HG02642 (cell line): ENCODE measurements around the gene INPP5A.

Experiments
- ATAC-seq: cut with Tn5 transposase; IDR thresholded peaks from one replicate; pipeline ENCODE4 v1.9.1; 2021; ENCODE audit warnings: mild to moderate bottlenecking; ENCODE audit not compliant: unreplicated experiment, poor library complexity

Gene INPP5A

DNA sequence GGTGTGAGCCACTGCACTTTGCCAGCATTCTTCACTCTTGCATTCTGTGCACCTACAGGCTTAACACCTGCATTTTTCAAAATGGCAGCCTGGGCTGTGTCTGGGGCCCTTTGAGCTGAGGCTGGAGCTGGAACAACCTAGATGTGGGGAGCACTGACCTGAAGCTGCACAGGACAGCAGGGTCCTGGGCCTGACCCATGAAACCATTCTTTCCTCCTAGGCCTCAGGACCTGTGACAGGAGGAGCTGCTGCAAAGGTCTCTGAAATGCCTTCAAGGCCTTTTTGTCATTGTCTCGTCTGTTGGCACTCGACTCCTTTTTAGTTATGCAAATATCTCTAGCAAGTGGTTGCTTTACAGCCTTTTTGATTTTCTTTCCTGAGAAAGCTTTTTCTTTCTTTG is 82.3 kb downstream of the INPP5A start:
- no peak for ATAC-seq

DNA sequence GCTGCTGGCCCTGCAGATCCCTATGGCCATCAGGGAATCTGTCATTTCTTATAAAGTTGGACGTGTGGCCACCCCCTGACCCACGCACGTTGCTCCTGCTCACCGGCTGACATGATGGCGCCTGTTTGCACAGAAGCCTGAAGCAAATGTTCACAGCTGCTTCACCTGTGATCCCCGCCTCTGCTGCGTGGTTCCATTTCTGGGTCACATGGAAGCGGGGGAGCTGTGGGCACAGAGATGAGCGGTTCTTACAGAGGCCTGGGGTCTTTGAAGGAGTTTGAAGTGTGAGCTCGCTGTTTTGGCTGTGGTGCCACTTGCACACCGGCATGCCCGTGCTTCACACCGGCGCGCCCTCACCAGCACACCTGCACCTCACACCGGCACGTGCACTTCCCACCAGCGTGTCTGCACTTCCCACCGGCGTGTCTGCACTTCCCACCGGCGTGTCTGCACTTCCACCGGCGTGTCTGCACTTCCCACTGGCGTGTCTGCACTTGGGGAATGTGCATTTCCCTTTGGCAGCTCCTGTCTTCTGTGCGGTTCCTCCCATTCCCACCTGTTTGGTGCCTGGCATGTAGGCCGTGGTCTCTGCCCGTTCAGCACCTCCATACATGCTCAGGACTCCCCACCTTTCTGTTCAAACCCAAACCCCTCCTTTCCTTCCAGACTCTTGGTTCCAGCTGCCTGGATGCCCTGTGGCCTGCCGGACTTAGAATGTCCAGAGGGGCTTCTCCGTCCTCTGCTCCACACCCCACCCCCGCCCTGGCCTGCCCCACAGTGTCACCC is 86.7 kb downstream of the INPP5A start:
- no peak for ATAC-seq

DNA sequence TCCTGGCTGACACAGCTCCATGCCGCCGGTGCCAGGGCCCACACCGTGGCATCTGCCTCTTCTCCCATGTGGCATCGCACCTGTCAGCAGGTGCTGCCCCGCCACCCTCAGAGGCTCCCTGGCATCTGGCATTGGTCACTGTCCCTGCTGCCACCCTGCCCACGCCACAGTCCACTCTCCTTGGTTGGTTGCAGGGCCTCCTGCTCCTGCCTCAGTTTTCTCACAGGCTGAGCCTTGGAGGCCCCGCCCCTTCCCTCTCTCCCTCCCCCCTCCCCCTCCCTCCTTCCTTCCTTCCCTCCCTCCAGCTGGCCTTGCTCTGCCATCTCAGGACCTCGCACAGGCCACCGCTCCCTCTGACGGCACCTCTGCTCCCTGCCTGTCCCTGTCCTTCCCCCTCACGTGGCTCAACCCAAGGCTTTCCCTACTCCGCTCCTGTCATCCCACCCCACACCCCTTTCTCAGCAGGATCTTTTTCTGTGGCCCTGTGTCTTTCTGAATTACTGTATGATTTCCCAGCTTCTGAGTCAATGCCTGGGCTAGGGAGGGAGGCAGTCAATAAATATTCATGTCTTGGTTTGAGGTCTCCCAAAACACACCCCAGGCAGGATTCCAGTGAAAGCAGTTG is 87.4 kb downstream of the INPP5A start:
- no peak for ATAC-seq

DNA sequence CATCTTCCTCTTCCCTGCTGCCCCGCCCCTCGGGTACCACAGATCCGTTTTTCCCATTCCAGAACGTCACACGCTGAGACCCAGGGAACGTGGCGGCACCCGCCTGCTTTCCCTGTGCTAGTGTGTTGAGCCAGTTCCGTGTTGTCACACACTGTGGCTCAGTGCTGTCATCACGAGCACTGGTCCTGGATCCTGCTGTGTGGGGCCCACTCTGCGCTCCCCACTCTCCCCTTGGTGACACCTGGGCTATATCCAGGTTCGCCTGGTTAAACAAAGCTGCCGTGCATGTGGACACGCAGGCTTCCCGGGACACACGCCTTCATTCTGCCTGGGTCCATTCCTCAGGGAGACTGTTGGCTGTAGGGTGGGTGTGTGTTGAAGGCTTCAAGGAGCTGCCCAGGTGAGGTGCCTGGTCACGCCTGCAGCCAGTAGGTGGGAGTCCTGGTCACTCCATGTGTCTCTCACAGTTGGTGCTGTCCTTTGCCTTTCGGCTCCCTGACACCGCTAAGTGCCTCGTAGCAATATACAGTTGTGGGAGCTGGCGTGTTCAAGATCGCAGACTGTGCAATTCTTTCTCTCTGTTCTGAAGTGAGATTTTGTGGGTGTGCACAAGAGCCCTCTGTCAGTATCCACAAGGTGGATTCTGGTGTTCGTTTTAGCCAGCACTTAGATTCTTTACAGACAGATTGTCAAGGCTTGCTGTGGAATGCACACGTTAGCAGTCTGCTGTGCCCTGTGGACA is 88.6 kb downstream of the INPP5A start:
- no peak for ATAC-seq

DNA sequence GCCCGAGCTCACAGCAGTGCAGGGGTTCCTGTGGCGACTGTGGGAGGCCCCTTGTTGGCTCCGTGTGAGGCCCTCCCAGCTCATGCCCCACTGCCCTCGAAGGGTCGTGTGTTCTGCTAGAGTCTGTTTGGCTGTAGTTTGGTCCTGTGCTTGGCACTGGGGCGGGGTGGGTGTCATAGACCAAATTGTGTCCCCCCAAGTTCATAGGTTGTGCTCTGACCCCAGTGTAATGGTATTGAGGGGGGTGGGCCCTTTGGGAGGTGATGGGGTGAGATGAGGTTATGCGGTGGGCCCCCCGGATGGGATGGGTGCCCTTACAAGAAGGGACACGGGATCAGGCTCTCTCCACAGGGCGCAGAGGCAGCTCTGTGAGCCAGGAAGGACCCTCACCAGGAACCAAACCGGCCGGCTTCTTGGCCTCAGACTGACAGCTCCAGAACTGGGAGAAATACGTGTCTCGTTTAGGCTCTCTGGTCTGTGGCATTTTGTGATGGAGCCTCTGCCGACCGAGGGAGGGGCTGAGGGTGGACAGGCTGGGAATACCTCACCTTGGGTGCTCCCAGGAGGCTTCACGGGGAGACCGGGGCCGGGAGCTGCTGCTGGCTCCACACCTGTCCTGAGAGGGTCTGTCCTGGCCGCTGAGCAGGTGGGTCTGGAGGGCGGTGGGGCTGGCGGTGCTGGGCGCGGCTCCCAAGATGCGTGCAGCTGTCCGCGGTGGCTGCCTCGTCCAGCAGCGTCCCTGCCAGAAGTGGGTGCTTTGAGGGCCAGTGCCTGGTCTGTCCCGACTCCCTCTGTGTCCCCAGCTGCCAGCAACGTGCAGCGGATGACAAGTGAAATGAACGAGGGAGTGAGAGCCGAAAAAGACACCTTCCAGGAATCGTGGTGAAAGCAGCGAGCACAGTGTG is 89.4 kb downstream of the INPP5A start:
- no peak for ATAC-seq

DNA sequence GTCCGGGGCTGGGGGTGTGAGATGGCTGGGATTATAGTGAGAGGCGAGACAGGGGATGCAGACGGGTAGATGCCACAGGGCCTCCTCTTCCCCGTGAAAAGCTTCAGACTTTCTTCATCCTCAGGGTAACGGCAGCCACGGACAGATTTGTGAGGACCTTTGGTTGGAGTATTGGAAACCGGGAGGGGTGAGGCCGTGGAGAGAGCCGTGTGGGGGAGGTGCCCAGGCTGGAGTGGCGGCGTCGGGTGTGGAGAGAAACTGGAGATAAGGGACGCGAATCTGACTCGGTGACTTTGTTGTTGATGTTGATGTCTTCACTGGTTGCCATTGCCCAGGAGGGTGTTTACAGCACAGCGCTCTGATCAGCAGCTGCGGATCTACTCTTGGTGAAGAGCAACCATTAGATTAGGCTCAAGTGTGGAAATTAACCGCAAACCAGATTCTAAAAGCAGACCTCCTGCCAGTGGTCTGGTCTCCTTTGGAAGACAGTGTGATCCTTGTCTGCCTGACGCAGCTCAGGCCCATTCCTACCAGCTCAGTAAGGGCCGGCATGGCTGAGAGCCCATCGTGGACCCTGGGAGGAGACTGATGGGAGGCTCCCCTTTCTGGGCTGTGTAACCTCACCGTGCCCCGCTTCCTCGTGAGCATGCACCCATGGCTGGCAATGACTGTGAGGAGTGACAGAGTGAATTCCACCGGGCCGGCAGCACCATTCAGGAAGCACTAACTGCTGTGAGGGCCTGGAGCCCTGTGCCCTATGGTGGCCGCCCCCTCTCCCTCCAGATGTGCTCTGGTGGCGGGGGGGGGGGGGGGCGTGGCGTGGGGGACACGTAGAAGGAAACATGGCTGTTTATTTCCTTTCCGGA is 90.3 kb downstream of the INPP5A start:
- no peak for ATAC-seq

DNA sequence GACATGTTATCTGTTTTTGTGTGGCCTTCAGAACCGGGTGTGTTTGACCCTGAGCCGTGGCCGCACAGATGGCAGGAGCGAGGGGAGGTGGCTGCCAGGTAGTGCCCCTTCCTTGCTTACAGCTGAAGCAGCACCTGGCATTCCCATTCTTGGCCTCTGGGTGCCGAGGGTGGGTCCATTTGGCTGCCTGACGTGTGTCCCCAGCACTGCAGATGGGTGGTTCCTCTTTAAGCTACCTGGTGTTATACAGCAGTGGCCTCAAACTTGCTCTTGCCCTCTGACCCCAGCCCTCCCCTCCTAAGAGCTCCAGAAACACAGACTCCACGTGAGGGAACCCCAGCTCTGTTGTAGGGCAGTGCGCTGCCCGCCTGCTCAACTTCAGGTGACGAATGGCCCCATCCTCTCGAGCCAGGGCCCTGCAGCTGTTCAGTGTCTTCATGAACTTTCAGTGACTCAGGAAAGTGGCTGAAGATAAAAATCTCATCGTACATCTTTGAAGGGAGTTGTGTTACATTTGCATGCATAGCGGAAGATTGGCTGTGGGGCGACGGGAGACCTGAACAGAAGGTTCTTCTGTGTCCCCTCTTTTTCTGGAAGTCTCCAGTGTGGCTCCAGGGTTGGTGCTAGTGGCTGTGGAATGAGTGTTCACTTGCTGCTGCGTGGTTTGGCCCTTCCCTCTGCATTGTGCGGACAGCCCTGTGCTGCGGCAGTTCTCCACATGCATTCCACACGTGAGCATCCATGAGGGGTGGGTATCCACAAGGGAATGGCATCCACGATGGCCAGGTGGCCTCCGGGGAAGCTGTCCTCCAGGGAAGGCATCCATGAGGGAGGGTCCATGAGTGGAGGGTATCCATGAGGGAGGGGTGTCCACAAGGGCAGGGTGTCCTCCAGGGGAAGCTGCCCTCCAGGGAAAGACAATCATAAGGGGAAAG is 91.6 kb downstream of the INPP5A start:
- no peak for ATAC-seq

DNA sequence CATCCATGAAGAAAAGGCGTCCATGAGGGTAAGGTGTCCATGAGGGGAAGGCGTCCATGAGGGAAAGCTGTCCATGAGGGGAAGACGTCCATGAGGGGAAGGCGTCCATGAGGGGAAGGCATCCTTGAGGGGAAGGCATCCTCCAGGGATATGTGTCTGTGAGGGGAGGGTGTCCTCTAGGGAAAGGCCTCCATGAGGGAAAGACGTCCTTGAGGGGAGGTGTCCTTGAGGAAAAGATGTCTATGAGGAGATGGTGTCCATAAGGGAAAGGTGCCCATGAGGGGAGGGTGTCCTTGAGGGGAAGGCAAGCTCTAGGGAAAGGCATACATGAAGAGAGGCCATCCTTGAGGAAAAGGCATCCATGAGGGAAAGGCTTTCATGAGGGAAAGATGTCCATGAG is 92.6 kb downstream of the INPP5A start:
- ATAC-seq, result no peak

DNA sequence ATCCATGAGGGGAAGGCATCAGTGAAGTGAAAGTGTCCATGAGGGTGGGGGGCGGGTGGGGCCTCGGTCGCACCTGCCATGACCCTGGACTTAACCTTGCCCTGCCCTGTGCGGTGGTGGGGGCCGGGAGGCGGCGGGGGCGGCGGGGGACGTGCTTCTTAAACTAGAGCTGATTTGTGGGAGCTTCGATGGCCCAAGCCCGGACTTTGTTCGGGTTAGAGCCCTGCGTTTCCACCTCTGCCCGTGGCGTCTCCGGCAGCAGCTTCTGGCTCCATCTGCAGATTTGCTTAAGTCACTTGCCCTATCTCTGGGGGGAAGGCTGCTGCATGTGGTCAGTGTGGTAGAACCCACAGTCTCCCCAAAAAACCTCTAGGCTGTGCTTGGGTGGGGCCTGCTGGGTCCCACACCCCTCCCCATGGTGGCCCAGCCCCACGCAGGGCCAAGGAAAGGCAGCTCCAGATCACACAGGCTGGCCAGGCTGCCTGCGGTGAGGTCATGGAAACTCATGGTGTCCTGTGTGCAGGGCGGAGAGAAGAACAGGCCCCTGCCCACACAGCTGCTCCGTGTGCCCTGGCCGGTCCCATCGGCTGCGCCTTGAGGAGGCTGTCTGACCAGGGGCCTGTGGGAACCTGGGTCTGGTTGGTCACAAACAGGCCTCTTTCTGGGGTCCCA is 93.2 kb downstream of the INPP5A start:
- no peak for ATAC-seq

DNA sequence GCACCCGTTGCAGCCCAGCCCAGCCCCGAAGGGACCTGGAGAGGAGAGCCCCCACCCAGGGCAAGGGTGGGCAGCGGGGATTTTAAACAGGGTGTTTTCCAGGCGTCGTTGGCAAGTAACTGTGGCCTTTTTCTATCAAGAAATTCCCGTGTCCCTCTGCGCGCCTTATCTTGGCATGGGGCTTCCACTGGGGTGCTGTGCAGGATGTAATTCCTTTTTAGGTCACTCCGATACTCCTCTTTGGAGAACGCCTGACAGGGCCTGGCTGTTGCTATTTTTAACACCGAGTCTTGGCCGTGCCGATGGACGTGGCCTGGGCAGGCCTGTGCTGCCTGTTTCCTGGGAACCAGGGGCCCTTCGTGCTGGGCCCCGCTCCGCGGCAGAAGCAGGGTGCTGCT is 93.8 kb downstream of the INPP5A start:
- no peak for ATAC-seq

DNA sequence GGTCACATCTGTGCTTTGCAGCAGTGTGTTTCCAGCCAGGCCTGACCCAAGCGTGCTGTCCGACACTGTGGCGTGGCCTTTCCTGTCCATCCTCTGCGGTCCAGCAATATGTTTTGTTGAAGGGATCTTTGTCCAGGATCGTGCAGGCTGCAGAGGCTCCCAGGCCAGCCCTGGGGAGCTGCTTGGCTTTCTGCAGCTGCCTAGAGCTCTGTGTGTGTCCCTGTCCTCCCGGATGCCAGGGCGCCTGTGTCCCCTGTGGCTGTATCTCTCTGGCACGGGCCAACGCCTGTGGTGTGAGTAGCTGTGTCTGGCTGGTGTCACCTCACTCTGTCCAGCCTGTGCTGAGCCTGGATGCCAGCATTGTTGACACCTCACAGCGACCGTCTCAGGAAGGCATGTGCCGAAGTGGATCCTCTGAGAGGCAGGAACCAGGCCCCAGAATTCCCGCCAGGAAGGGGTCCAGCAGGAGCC is 94.5 kb downstream of the INPP5A start:
- ATAC-seq, result no peak

DNA sequence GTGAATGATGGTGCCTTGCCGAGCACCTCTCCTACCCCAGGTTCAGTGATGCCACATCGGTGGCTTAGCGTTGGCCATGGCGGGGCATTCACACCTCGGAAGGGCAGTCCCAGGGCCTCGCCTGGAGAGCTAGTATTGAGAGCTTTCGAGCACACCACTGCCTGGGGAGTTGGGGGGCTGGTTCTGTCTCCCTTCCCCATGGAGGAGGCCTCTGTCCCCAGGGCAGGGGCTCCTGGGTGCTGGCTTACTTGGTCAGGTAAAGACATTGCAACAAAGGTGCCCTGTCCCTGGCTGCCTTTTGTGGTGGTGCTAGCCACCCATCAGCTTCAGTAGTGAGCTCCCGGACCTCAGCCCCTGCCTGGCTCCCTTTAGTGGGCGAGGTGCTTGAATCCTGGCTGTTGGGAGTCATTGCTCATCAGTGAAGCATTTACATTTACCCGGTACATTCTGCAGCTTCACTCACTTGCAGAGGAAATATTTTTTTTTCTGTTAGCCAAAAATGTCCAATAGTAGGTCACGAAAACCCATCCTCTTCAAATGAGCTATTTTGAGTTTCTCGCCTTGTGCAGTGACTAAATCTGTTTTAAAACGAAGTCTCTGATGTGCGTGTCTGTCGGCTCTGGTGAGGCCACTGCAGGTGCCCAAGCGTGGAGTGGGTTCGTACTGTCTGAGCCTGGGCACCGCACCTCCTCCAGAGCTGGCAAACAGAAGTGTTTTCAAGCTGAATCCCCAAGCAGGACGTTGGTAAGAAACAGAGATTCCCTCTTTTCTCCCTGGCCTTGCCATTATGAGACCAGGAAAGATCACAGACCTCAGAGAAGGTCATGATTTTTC is 95.5 kb downstream of the INPP5A start:
- ATAC-seq, result no peak

DNA sequence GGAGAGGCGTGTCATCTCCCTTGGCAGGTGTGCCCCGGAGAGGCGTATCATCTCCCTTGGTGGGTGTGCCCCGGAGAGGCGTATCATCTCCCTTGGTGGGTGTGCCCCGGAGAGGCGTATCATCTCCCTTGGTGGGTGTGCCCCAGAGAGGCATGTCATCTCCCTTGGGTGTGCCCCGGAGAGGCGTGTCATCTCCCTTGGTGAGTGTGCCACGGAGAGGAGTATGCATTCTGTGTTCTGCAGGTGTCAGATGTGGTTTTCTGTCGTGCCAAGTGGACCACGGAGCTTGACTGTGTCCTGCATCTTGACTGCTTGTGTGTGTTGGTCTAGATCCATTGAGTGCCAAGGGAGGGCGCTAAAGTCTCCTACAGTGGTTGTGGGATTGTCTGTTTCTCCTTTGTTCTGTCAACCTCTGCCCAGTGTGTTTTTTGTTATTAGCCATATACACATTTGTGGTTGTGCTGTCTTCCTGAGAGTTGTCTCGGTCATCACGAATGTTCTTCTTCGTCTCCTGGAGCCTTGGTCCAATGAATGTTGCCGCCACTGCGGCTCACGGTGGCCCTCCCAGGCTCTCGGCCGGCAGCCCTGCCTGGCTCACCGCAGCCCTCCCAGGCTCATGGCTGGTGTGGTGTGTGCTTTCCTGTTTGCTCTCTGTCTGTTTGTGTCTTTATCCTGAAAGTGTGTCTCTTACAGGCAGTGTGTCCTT is 96.8 kb downstream of the INPP5A start:
- no peak for ATAC-seq

DNA sequence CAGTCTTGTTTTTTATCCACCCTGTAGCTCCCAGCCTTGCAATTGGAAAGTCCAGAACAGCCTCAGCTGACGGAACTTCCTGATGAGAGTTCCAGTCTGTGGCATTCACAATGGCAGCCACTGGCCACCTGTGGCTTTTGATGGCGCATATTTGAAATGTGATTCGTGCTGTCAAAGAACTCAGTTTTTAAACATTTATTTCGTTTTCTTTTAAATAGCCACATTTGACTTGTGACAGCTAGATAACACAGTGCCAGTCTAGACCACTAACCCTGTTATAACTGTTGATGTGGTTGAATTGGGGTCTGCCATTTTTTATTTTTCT is 97.3 kb downstream of the INPP5A start:
- ATAC-seq, result no peak

DNA sequence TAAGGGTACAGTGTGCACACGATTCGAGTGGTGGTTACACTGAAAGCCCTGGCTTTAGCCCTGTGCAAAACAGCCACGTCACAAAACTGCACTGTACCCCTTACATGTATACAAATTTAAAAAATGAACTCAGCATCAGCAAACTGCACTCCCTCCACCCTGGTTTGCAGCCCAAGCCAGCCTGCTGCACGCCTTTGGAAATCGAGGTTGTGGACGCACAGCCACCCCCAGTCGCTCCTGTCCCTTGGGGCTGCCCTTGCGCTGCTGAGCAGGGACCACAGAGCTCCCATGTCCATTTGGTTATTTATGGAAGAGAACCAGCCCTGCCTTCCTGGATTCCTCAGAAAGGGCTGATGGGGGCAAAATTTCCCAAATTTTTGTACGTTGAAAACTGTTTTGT is 98.8 kb downstream of the INPP5A start:
- no peak for ATAC-seq

DNA sequence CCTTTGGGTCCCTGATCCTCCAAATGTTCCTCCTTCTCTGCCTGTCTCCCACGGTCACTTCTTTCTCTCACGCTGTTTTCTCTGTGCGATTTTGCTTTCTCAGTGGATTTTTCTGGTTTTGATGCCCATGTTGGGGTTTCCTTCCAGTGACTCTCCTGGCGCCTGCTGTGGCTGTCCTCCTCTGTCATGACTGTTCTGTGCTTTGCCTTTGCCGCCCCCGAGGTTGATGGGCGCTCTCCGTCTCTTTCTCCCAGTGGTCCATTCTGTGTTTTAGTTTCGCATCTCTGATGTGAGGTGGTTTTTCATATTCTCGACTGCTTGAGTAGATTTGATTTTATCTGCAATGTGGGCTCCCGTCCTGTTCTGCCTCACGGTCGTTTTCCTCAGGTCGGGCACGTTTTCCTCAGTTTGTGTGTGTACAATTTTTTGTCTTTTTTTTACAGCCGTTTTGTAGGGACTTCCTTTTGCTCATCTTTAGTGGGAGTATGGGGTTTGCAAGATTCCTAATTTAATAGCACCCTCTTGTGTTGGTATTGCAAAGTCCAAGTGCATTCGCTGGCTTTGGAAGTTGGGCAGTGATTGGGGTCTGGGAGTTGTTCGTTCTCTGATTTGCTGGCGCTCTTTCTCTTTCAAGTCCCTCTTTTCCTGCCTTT is 100.0 kb downstream of the INPP5A start:
- ATAC-seq, result no peak
